Neutrophil (primary cell): Measurements from ENCODE around the gene HTRA1.

Source experiments
- H3K27ac ChIP-seq: fragments of 200-600 bp; sonication (generic); 2 replicates; pipeline ENCODE4 v1.5.1; 2016; ENCODE audit warnings: mild to moderate bottlenecking, moderate library complexity
- H3K27me3 ChIP-seq: fragments of 200-600 bp; sonication (generic); 2 replicates; pipeline ENCODE4 v1.6.0; 2016; ENCODE audit warnings: mild to moderate bottlenecking
- H3K36me3 ChIP-seq: fragments of 200-600 bp; sonication (generic); 2 replicates; pipeline ENCODE4 v1.5.1; 2017
- H3K4me1 ChIP-seq, 2 experiments: fragments of 200-600 bp in 1 of 2; sonication (generic) in 1 of 2; 1 replicate in 1 of 2; 2 replicates in 1 of 2; pipeline versions ENCODE4 v1.5.1 to v1.6.1; 2013 to 2016; ENCODE audit warnings: low read depth in 1 of 2, low read length in 1 of 2, mild to moderate bottlenecking in 1 of 2, moderate library complexity in 1 of 2; ENCODE audit not compliant: control insufficient read depth in 1 of 2, insufficient read depth in 1 of 2
- H3K4me3 ChIP-seq, 2 experiments: fragments of 200-600 bp in 1 of 2; sonication (generic) in 1 of 2; 1 replicate in 1 of 2; 2 replicates in 1 of 2; pipeline ENCODE4 v1.5.1; 2013 to 2016; ENCODE audit warnings: low read depth in 1 of 2, low read length in 1 of 2, mild to moderate bottlenecking in 1 of 2, moderate library complexity in 1 of 2
- H3K9me3 ChIP-seq: fragments of 200-600 bp; sonication (generic); 2 replicates; pipeline ENCODE4 v1.5.1; 2016
- TF ChIP-seq, protein P1 (sequence below): fragments of 200-600 bp; sonication (generic); IDR thresholded peaks from 2 replicates; pipeline ENCODE4 v1.5.1; 2016; ENCODE audit warnings: antibody characterized with exemption

The HTRA1 gene

GRCh38 chr10:122543676-122544445, 82.5 kb downstream of the HTRA1 start:
- H3K27me3 ChIP-seq: no peaks in the 10 kb centered on the region
- H3K27ac ChIP-seq: no peak overlapping the region
- H3K4me3 ChIP-seq: no peak overlapping the region
- TF ChIP-seq, protein P1, sequence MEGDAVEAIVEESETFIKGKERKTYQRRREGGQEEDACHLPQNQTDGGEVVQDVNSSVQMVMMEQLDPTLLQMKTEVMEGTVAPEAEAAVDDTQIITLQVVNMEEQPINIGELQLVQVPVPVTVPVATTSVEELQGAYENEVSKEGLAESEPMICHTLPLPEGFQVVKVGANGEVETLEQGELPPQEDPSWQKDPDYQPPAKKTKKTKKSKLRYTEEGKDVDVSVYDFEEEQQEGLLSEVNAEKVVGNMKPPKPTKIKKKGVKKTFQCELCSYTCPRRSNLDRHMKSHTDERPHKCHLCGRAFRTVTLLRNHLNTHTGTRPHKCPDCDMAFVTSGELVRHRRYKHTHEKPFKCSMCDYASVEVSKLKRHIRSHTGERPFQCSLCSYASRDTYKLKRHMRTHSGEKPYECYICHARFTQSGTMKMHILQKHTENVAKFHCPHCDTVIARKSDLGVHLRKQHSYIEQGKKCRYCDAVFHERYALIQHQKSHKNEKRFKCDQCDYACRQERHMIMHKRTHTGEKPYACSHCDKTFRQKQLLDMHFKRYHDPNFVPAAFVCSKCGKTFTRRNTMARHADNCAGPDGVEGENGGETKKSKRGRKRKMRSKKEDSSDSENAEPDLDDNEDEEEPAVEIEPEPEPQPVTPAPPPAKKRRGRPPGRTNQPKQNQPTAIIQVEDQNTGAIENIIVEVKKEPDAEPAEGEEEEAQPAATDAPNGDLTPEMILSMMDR: no peak
- H3K36me3 ChIP-seq: no peaks in the 10 kb centered on the region
- peaks cover 0 to 45% of the 10 kb centered on the region in 2 experiments for H3K4me1 ChIP-seq
- H3K9me3 ChIP-seq: no peaks in the 10 kb centered on the region

DNA sequence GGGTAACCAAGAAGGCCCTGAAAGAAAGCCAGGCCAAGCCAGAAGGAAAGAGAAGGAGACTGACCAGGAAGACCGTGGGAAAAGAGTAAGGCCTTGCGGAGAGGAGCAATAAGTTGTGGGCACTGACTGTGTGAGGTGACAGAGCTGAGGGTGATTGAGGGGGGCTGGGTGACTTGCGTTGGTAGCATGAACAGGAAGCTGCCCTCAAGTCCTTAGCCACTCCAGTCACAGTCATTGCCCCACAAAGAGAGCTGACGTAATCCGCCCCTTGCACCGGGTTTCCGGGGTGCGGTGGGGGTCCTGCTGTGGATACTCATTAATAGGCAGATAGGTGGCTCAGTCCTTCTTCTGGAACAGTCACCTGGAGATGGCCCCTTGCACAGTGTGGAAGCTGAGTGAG, 83.1 kb downstream of the HTRA1 start:
- H3K27me3 ChIP-seq: no peaks in the 10 kb centered on the region
- TF ChIP-seq, protein P1: no peak
- H3K27ac ChIP-seq: no peak overlapping the region
- H3K36me3 ChIP-seq: no peaks in the 10 kb centered on the region
- H3K4me3 ChIP-seq: no peak overlapping the region
- no peaks in the 10 kb centered on the region for H3K9me3 ChIP-seq
- H3K4me1 ChIP-seq: peaks cover 0 to 45% of the 10 kb centered on the region in 2 experiments

DNA sequence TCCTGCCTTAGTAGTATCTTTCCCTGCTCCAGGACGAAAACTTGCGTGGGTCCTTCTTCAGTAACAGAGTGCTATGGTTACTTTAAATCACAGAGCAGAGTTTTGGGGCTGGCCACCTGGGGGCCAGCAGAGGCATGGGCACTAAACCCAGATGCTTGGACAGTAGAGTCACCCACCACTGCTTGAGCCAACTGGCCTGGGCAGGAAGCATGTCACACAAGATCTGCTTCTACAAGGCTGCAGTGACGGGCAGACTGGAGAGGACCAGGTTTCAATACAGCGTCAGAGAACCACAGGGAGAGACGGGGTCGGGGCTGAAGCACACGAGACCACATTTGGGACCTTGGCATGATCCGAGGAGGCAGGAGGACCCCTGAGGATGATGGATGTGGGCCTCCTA, 84.9 kb downstream of the HTRA1 start:
- H3K4me3 ChIP-seq: no peak overlapping the region
- TF ChIP-seq, protein P1: no peak
- H3K27ac ChIP-seq: no peak overlapping the region
- H3K9me3 ChIP-seq: no peaks in the 10 kb centered on the region
- H3K36me3 ChIP-seq: no peaks in the 10 kb centered on the region
- no peaks in the 10 kb centered on the region for H3K27me3 ChIP-seq
- peaks cover 0 to 39% of the 10 kb centered on the region in 2 experiments for H3K4me1 ChIP-seq

DNA sequence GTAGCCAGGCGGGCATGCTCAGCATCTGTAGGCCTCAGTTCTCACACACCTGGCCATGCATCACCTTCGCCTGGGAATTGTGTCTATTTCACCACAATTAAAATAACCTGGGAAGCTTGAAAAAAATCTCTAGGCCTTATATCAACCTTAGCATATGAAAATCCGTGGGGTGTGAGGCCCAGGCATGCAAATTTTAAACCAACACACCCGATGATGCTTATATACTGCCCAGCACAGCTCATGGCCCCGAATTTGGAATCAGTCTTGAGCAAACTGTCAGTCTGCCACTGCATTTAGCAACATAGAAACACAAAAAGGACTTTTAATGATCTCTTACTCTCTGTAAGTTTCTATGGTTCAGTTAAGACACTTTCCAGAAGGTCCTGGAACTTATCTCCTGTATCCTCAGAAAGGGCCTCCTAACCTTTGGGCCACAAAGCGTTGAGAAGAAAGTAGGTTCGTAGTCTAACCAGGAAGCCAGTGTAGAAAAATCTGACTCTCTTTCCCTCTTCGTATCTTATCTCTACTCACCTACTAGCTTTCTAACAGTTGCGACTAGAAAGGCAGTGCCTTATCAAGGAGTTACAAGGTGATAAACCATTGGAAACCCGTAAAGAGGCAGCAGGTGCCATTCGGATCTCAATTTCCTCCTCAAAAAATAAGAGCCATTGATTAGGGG, 87.2 kb downstream of the HTRA1 start:
- Histone ChIP-seq H3K27me3 (no peaks in the 10 kb centered on the region), H3K4me3 (no peak overlapping the region), H3K27ac (no peak overlapping the region), H3K9me3 (no peaks in the 10 kb centered on the region), H3K4me1 (peaks cover 0 to 16% of the 10 kb centered on the region in 2 experiments), H3K36me3 (no peaks in the 10 kb centered on the region)
- TF ChIP-seq, protein P1: no peak

DNA sequence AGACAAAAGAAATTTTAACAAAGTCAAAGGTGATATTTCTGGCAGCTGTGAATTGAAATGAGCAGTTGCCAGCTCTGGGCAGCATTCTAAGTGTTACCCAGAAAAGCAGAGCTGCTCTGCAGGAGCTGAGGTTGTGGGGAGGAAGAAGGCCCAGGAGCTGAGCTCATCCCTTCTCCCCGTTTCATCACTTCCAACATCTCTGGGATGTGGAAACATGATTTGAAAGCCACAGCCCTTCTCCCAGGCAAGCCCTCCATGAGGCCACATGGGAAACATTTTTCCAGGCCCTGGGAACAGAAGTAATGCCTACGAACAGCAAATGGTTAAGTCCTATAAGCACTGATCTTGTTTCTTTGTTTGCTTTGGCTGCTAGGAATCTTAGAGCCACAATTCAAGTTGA, 88.3 kb downstream of the HTRA1 start:
- no peak overlapping the region for H3K4me3 ChIP-seq
- no peaks in the 10 kb centered on the region for H3K9me3 ChIP-seq
- TF ChIP-seq, protein P1: no peak
- no peak overlapping the region for H3K27ac ChIP-seq
- H3K36me3 ChIP-seq: no peaks in the 10 kb centered on the region
- H3K4me1 ChIP-seq: peaks cover 0 to 5% of the 10 kb centered on the region in 2 experiments
- no peaks in the 10 kb centered on the region for H3K27me3 ChIP-seq
